ENCODE data around the gene P2RY13. TPM values are rescaled to one million over a fixed set of nuclear protein-coding genes. Genes with fewer than 3 reads are reported as not detected.

Gene P2RY13
- total RNA-seq, 1 donor from 2014 or later: 3.6 TPM

DNA sequence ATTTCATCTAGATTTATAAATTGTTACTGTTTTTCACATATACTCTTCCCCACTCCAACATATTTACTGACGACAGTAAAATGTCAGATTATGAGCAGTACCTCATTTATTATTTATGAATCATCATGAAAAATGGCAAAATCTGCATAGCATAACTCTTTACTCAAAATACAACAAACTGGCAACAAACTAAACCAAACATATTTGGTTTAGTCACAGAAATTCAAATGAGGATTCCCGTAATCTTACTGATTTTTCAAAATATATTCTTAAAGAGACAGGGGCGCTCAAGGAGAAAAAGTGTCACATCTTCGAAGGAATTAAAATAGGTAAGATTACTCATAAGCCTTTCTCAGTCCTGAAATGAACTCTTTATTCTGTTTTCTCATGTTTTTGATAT, 9.7 kb downstream of the P2RY13 start:
- no peak for DNase-seq

DNA sequence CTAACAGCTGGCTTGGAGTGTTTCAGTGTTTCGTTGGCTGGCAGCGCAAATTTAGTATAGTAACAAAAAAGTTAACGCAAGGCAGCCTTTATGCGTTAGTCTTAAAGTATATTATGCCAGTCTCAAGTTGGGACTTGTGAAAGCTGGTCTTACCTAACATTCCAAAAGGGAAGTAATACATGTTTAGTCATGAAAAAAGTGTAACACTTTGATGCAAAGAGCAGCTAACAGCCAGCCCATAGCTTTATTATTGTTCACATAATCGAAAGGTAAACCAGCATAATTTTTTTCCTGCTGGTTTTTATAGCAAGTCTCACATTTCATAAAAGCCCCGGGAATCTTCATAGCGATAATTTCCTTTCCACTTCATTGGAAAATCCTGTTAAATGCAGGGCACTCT, 10.4 kb downstream of the P2RY13 start:
- DNase-seq: no peak

- DNase-seq: no peak
These were observed 11.0 kb downstream of the P2RY13 start for GRCh38 chr3:151318313-151318712.

DNA sequence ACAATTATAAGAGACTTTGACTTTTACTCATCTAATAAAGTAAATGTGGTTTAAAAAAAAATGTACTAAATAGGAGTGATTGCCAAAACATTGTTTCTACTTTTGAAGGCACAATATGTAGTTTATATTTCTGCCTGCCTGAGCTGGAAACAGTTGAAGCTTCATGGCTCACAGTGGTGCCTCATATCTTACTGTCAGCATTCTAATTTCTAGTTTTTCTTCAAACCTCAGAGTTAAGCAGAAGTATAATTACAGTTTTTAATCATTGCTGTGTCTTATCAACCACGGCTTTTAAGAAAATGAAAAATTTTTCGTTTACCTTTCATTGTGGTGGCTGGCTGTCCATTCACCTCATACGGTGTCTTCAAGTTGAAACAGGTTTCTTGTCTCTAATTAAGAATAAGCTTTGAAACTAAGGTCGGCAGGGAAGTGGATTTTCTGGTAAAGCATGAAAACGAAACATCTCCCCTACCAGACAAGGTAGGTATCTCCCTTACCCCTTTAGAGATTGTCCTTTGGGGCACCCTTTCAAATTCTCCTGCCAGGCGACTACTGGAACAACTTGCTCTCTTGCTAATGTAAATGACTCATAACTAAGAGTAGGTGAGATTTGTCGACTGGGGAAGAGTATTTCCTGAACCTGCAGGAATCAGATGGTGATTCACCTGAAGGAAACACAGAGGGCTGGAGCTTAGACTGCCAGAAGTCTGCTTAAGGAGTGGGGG, 12.9 kb downstream of the P2RY13 start, which contains the start of gene GPR87:
Gene GPR87 (minus strand): TSS at position 554 of the 725 bp plus-strand sequence. CDS start 16,720 bp downstream, outside the sequence.
- DNase-seq: no peak

DNA sequence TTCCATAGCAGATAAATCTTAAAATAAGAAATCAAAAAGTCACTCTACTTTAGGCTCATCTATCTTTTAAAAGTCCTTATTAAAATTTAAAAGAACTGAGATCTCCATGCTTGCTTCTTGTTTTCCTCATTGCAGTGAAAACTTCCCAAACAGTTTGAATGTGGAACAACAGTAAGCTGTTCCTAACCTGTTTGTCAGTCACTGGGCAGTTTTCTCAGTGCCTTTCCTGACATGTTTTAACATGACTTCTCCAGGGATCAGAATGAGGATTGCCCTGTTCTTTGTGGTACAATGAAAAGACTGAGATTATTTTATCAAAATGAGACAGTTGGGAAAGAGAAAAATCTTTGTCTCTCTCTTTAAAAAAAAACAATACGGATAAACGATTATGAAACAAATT, 13.5 kb downstream of the P2RY13 start:
- no peak for DNase-seq

GRCh38 chr3:151315136-151315535, 14.2 kb downstream of the P2RY13 start:
- DNase-seq: no peak

DNA sequence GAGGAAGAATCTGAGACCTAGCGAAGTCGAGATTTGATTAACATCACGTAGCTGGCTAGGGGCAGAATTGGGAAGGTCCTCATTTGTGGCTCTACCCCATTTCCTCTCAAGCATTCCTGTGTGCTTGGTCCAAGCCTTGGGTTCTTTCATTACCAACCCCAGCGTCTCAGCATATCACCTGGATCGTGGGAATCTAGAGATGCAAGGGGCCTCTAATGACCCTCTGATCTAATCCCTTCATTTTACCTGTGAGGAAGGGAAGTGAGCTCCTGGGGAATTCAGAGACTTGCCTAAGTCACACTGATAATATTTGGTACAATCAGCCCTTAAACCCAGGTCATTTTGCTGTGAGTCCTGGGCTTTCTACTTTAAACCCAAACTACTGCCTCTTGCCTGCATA, 14.8 kb downstream of the P2RY13 start:
- DNase-seq: no peak

DNA sequence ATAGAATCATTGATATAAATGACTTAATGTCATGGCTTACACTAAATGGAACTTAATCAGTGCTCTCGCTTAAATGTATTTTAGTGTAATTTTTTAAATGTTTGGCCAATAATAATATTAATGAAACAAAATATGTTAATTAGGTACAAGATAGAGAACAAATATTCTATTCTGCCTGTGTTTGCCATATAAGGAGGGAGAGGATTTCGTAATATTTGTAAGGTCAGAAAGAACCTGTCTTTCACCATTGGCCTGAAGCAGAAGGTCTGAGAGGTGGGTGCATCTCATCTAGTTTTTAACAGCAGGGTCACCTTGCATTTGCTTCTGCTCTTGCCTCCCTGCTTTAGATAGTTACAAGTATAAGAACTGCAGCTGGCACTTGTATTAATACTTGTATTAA, 15.2 kb downstream of the P2RY13 start:
- DNase-seq: no peak

DNA sequence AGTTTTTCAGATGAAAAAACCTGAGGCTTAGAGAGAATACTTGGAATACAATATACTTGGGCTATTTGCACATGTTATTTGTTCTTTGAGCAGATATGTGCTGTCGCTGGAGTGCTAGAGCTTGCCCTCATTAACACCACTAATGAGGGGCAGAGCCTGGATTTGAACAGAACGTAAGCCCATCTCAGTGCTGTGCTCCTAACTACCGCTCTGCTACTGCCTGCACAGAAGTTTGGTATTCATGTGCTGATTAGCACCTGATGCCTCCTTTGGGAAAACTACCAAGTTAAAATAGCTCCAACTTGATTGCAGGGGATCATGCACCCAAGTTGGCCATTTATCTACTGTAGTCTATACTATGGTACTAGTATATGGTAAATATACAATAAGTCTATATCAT, 16.4 kb downstream of the P2RY13 start:
- no peak for DNase-seq

GRCh38 chr3:151309566-151309965, 19.8 kb downstream of the P2RY13 start:
- no peak for DNase-seq

DNA sequence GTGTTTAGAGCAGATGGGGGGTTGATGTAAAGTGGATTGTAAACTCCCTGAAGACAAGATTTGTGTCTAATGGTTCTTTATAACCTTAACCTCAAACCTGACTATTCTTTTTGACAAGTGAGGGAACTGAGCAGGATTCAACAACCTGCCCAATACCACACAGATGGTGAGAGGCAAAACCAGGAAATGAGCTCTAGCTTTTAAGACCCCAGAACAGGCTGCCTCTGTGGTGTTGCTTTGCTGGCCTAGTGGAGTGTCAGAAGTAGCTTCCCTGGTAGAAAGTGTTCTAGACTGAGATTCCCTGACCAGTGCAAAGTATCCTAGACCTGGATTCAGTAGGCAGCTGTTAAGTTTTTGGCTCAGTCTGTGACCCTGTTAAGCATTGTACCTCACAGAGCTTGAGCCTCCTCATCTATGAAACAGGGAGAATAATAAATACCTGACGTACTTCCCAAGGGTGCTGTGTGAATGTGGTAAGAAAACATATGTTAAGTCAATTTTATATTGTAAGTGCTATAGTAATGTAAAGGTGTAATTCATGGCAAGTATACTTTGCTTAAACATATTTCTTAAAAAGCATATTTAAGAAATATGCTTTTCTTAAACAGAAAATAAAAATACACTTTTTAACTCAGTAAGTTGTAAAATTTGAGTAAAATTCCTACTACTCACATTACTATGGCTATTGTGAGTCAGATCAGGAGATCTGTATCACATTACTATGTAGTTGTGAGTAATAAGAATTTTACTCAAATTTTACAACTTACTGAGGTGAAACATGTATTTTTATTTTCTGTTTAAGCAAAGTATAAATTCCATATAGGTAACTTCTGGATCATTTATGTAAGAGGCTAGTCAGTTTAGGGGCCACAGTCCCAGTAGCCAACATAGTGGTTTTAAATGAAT, 21.5 kb downstream of the P2RY13 start:
- DNase-seq: no peak

DNA sequence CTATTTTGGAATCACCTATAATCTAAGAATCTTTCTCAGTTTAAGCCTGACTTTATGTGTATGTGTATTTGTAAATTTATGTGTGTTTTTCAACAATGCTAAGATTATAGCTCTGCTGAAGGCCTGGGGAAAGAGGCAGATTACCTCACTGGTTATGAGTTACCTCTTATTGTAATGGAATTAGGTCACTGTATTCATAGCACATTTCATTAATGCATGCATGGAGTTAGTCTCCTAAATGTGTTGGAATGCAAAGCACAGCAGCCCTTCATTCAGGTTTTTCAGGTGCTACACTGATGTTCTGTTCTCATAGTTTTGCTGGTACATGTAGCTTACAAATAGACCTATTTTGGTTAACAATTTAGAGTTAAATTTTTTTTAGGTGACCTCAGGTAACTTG, 22.2 kb downstream of the P2RY13 start:
- DNase-seq: no peak

GRCh38 chr3:151306168-151306810, 23.1 kb downstream of the P2RY13 start:
- DNase-seq: no peak

- no peak for DNase-seq
These were observed 23.6 kb downstream of the P2RY13 start for GRCh38 chr3:151305775-151306151.

GRCh38 chr3:151305060-151305774, 24.1 kb downstream of the P2RY13 start:
- no peak for DNase-seq

- no peak for DNase-seq
These were observed 25.6 kb downstream of the P2RY13 start for GRCh38 chr3:151303751-151304150.

DNA sequence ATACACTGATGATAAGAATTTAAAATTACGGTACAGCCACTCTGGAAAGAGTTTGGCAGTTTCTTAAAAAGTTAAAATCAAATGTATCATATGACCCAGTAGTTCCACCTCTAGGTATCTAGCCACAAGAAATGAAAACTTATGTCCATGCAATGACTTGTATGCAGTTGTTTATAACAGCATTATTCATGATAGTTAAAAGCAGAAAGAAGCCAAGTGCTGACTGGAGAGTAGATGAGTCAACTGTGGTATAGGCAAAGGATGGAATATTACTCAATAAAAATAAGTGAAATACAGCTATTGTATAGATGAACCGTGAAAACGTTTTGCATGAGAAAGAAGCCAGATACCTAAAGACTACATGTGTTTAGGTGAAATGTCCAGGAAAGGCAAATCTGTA, 27.6 kb downstream of the P2RY13 start:
- no peak for DNase-seq

GRCh38 chr3:151300539-151300938, 28.8 kb downstream of the P2RY13 start:
- no peak for DNase-seq

GRCh38 chr3:151299006-151299405, 30.3 kb downstream of the P2RY13 start:
- no peak for DNase-seq

- no peak for DNase-seq
These were observed 31.9 kb downstream of the P2RY13 start for GRCh38 chr3:151297429-151297828.

- DNase-seq: no peak
These were observed 33.1 kb downstream of the P2RY13 start for GRCh38 chr3:151296226-151296625.

GRCh38 chr3:151293127-151293526, 36.2 kb downstream of the P2RY13 start:
- DNase-seq: no peak
